WERI-Rb-1 (cell line): ENCODE measurements around the gene STK4.

Source experiments
- DNase-seq: peaks from one replicate; pipeline ENCODE4 v3.0.0-alpha.2; 2020
- H3K27ac ChIP-seq: fragments of 250-450 bp; sonication (Bioruptor Pico); 2 replicates; pipeline ENCODE4 v1.5.1; 2020; ENCODE audit warnings: mild to moderate bottlenecking, moderate library complexity
- H3K27me3 ChIP-seq: fragments of 250-450 bp; sonication (Bioruptor Pico); 2 replicates; pipeline ENCODE4 v1.5.1; 2021; ENCODE audit warnings: mild to moderate bottlenecking, low read depth, moderate library complexity; ENCODE audit not compliant: insufficient read depth, severe bottlenecking
- H3K36me3 ChIP-seq: fragments of 250-450 bp; sonication (Bioruptor Pico); 2 replicates; pipeline ENCODE4 v1.5.1; 2020; ENCODE audit warnings: mild to moderate bottlenecking, moderate library complexity
- H3K4me3 ChIP-seq: 2 replicates; pipeline ENCODE4 v1.5.1; 2011; ENCODE audit warnings: low read depth, mild to moderate bottlenecking, control low read depth, low read length
- H3K9me3 ChIP-seq: fragments of 250-450 bp; sonication (Bioruptor Pico); 2 replicates; pipeline ENCODE4 v1.5.1; 2021; ENCODE audit warnings: mild to moderate bottlenecking, moderate library complexity; ENCODE audit not compliant: severe bottlenecking
- TF ChIP-seq, protein P1 (sequence below): IDR thresholded peaks from 2 replicates; pipeline ENCODE4 v1.5.1; 2011; ENCODE audit warnings: low read depth, mild to moderate bottlenecking, control low read depth, inconsistent platforms, low read length

Gene STK4

DNA sequence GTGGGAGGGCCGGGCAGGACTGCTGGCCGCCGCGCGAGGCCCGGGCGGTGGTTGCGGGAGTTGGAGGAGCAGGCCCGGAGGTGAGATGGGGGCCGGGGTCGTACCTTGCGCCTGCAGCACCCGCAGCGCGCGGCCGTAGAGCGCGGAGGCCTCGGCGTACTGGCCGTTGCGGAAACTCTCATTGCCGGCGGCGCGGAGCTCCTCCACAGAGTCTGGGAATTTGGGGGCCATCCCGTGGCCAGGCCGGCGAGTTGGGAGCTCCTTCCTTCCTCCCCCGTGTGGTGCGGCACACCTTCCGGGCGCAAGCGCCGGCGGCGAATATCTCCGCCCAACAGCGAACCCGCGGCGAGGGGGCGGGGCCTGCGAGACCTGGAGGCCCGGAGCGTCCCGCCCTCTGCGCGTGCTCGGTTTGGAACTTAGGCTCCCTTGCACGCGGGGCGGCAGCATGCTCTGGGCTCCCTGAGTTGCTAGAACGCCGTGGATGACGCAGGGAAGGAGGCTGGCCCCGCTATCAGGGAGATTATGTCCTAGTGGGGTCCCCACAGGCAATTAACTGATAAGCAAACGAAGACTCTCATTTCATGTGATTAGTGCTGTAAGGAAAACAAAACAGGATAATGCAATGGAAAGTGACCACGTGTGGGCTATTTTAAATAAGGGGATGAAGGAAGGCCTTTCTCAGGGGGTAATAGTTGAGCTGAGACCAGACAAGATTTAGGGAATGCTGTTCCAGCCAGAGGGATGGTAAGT is 6.0 kb upstream of the STK4 start, which contains the start of gene TOMM34:
Gene TOMM34, minus strand, starts transcription at position 295 of the 750 bp plus-strand sequence. Its CDS starts 64 bp downstream, at position 231.
- Histone ChIP-seq H3K27me3 (no peaks in the 10 kb centered on the region), H3K27ac (peak within 1 kb of the TSS; percentile 70), H3K9me3 (no peaks in the 10 kb centered on the region), H3K36me3 (peaks cover 20% of the 10 kb centered on the region), H3K4me3 (peak within 1 kb of the TSS; percentile 54)
- DNase-seq: peak; percentile 94
- TF ChIP-seq, protein P1, sequence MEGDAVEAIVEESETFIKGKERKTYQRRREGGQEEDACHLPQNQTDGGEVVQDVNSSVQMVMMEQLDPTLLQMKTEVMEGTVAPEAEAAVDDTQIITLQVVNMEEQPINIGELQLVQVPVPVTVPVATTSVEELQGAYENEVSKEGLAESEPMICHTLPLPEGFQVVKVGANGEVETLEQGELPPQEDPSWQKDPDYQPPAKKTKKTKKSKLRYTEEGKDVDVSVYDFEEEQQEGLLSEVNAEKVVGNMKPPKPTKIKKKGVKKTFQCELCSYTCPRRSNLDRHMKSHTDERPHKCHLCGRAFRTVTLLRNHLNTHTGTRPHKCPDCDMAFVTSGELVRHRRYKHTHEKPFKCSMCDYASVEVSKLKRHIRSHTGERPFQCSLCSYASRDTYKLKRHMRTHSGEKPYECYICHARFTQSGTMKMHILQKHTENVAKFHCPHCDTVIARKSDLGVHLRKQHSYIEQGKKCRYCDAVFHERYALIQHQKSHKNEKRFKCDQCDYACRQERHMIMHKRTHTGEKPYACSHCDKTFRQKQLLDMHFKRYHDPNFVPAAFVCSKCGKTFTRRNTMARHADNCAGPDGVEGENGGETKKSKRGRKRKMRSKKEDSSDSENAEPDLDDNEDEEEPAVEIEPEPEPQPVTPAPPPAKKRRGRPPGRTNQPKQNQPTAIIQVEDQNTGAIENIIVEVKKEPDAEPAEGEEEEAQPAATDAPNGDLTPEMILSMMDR: no peak

DNA sequence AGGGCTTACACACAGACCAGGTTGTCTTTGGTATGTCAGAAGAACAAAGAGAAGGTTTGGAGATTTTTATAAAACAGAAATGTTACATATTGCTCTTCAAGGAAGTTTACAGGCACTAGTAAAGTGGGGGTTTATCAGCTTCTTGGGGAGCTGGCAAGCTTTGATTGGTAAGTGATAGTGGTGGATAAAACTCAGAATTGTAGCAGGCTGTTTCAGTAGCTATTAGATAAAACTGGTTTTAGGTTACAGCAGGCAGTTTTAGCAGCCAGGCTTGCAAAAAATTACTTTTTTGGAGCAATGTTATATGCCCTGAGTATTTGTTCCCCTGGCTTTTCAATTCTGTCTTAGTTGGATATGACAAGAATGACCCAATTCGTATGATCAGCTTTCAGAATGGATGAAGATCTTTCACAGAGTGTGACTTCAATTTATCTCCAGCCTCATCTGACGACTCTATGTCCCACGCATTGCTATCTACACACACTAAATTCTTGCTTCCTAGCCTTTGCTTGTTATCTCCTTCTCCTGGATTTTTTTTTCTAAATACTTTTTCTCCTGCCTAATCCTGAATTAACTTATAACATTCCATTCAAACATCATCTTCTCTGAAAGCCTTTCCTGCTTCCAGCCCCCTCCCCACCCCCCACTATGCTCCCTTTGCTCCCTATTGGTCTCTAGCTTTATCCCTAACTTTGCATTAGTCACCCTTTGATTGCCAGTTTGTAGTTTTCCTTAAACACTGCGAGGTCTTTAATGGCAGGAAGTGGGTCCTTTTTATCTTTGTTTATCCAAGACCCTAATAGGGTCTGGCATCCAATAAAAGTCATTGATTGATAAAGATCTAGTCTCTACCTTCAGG is 5.1 kb upstream of the STK4 start:
- no peak for DNase-seq
- no peak overlapping the region; the same call in 1 of the 2 replicates for H3K27ac ChIP-seq
- TF ChIP-seq, protein P1: no peak
- no peaks in the 10 kb centered on the region for H3K9me3 ChIP-seq
- no peak overlapping the region for H3K4me3 ChIP-seq
- no peaks in the 10 kb centered on the region for H3K27me3 ChIP-seq
- peaks cover 10% of the 10 kb centered on the region for H3K36me3 ChIP-seq

DNA sequence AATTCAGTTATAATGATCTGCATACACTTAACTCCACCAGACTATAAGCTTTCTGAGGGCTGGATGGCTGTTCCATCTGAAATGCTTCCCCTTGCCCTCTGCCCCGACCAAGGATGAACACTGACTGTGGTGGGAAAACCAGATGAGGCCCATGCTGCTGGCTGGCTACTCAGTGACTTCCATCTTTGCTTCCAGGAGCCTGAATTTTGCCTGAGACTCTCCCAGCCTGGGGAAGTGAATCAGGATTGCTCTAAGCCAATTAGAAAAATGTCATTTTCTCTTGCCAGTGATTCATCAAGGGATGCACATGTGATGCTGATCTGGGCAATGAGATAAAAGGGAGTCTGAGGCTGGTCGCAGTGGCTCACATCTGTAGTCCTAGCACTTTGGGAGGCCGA is 4.4 kb upstream of the STK4 start:
- TF ChIP-seq, protein P1: no peak
- DNase-seq: no peak
- peaks cover 6% of the 10 kb centered on the region for H3K36me3 ChIP-seq
- H3K27ac ChIP-seq: no peak overlapping the region
- H3K27me3 ChIP-seq: no peaks in the 10 kb centered on the region
- H3K4me3 ChIP-seq: no peak overlapping the region
- H3K9me3 ChIP-seq: no peaks in the 10 kb centered on the region

DNA sequence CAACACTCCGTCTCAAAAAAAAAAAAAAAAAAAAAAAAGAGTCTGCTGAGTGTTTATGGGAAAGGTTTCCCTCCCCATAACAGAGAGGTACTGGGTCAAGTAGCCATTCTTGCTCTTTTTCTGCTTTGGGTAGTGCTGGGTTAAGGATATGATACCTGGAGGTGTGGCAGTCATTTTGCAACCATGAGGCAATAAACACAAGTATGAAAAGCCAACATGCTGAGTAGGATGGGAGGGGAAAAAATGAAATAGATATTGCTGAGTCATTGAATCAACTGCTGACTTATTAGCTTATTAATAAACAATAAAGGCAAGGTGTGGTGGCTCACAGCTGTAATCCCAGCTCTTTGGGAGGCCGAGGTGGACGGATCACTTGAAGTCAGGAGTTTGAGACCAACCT is 3.8 kb upstream of the STK4 start:
- no peak for DNase-seq
- Histone ChIP-seq H3K27ac (no peak overlapping the region), H3K4me3 (no peak overlapping the region), H3K27me3 (no peaks in the 10 kb centered on the region), H3K9me3 (no peaks in the 10 kb centered on the region), H3K36me3 (peaks cover 6% of the 10 kb centered on the region)
- TF ChIP-seq, protein P1: no peak

DNA sequence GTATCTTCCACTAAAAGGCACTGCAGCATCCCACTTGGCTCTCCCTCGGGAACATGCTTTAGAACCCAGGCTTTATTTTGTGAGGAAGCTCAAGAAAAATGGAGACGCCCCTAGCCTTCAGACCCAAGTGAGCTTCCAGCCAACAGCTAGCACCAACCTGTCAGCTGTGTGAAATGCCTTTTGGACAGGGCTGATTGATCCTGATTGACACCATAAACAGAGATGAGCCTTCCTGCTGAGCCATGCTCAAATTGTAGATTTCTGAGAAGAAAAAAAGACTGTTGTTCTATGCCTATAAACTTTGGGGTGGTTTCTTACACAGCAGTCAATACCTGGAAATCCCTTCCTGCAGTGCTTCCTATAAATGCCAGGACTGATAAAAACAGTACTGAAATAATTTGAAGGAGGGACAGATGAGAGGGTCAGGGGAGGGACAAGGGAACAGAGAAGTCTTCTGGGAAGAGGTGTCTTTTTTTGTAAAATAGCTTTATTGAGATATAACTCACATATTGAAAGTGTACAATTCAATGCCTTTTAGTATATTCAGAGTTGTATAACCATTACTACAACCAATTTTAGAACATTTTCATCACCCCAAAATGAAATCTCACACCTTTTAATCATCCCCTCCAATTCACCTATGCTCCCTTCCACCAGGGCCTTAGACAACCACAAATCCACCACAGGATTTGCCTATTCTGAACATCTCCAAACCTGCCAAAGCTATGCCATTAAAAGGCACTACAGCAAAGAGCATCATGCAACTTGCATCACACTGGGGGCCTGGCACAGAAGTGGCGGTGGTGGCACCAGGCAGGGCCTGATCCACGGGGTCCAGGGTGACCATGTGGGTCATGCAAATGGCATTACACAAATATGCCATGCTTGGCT is 2.7 kb upstream of the STK4 start:
- Histone ChIP-seq H3K4me3 (no peak overlapping the region), H3K27ac (no peak overlapping the region), H3K27me3 (no peaks in the 10 kb centered on the region), H3K36me3 (peaks cover under 1% of the 10 kb centered on the region), H3K9me3 (no peaks in the 10 kb centered on the region)
- no peak for DNase-seq
- TF ChIP-seq, protein P1: no peak
